GM19035 (cell line): Measurements from ENCODE around the gene LNX1.

ENCODE experiments used
- ATAC-seq: cut with Tn5 transposase; IDR thresholded peaks from one replicate; pipeline ENCODE4 v1.9.1; 2021; ENCODE audit not compliant: unreplicated experiment

The LNX1 gene

GRCh38 chr4:53591372-53591892 is at the start of gene LNX1:
LNX1 (minus strand) TSS chr4:53591486; CDS start chr4:53574002, 17,484 bp downstream.
- ATAC-seq = no peak

- peak; percentile 74 for ATAC-seq
These were observed 49.5 kb upstream of the LNX1 start for GRCh38 chr4:53640576-53641453.

GRCh38 chr4:53638919-53639318 is 47.6 kb upstream of the LNX1 start:
- no peak for ATAC-seq

GRCh38 chr4:53637348-53637747 is 46.1 kb upstream of the LNX1 start:
- ATAC-seq = no peak

- ATAC-seq = no peak
These were observed 44.6 kb upstream of the LNX1 start for GRCh38 chr4:53635697-53636483.

GRCh38 chr4:53633608-53634007 is 42.3 kb upstream of the LNX1 start:
- ATAC-seq = no peak

- ATAC-seq = no peak
These were observed 38.0 kb upstream of the LNX1 start for GRCh38 chr4:53629296-53629695.

GRCh38 chr4:53626491-53626890 is 35.2 kb upstream of the LNX1 start:
- ATAC-seq = no peak

- ATAC-seq = no peak
These were observed 34.6 kb upstream of the LNX1 start for GRCh38 chr4:53625888-53626287.

- ATAC-seq = no peak
These were observed 31.5 kb upstream of the LNX1 start for GRCh38 chr4:53622739-53623151.

- ATAC-seq = no peak
These were observed 29.7 kb upstream of the LNX1 start for GRCh38 chr4:53620956-53621355.

- no peak for ATAC-seq
These were observed 28.1 kb upstream of the LNX1 start for GRCh38 chr4:53619431-53619830.

GRCh38 chr4:53618321-53618720 is 27.0 kb upstream of the LNX1 start:
- no peak for ATAC-seq

GRCh38 chr4:53617101-53617680 is 25.9 kb upstream of the LNX1 start:
- ATAC-seq = no peak

GRCh38 chr4:53616219-53616618 is 24.9 kb upstream of the LNX1 start:
- no peak for ATAC-seq

GRCh38 chr4:53614591-53614990 is 23.3 kb upstream of the LNX1 start:
- no peak for ATAC-seq

GRCh38 chr4:53613428-53613827 is 22.1 kb upstream of the LNX1 start:
- ATAC-seq = no peak

- no peak for ATAC-seq
These were observed 17.4 kb upstream of the LNX1 start for GRCh38 chr4:53608649-53609048.

- no peak for ATAC-seq
These were observed 17.0 kb upstream of the LNX1 start for GRCh38 chr4:53608242-53608641.

GRCh38 chr4:53605783-53606182 is 14.5 kb upstream of the LNX1 start:
- no peak for ATAC-seq

GRCh38 chr4:53602390-53602789 is 11.1 kb upstream of the LNX1 start:
- ATAC-seq = no peak
